ENCODE measurements around the gene NUDT9. TPM values are rescaled to one million over a fixed set of nuclear protein-coding genes. Genes with fewer than 3 reads are reported as not detected.

Gene NUDT9
- total RNA-seq, 1 experiment from 2014 or later = 16.8 TPM

GRCh38 chr4:87461281-87461700 lies 38.9 kb downstream of the NUDT9 start:
- H3K4me3 Mint-ChIP-seq (ENCODE audit: low read depth, unreplicated experiment) = no peak overlapping the region
- H3K36me3 Mint-ChIP-seq (ENCODE audit: insufficient read depth, unreplicated experiment) = peaks cover 7% of the 10 kb centered on the region

GRCh38 chr4:87462102-87462501 lies 39.7 kb downstream of the NUDT9 start:
- Mint-ChIP-seq H3K4me3 (ENCODE audit: low read depth, unreplicated experiment) (no peak overlapping the region), H3K4me1 (ENCODE audit: low read depth, unreplicated experiment) (no peaks in the 10 kb centered on the region), H3K9me3 (ENCODE audit: low read depth, unreplicated experiment) (no peaks in the 10 kb centered on the region), H3K27me3 (ENCODE audit: unreplicated experiment) (no peaks in the 10 kb centered on the region), H3K27ac (ENCODE audit: unreplicated experiment) (no peak overlapping the region), H3K36me3 (ENCODE audit: insufficient read depth, unreplicated experiment) (peaks cover 7% of the 10 kb centered on the region)
- intact Hi-C loops (cut with micrococcal nuclease; ENCODE audit: unreplicated experiment) = loop anchor here (10.0 kb wide), 1 partner anchor 307 kb away; no protein-coding TSS in a partner anchor
- TF ChIP-seq CTCF (IDR thresholded peaks at IDR 0.05; ENCODE audit: unreplicated experiment) = no peak
- DNase-seq = no peak
- no TSS peak for BruUV-seq (replicated peaks)
- CTCF ChIA-PET = no interaction called here

More at GRCh38 chr4:87461281-87461700, 38.9 kb downstream of the NUDT9 start:
- TF ChIP-seq CTCF (IDR thresholded peaks at IDR 0.05; ENCODE audit: unreplicated experiment) = no peak
- Mint-ChIP-seq H3K9me3 (ENCODE audit: low read depth, unreplicated experiment) (no peaks in the 10 kb centered on the region), H3K27me3 (ENCODE audit: unreplicated experiment) (no peaks in the 10 kb centered on the region), H3K4me1 (ENCODE audit: low read depth, unreplicated experiment) (no peaks in the 10 kb centered on the region), H3K27ac (ENCODE audit: unreplicated experiment) (no peak overlapping the region)
- CTCF ChIA-PET = no interaction called here
- intact Hi-C loops (cut with micrococcal nuclease; ENCODE audit: unreplicated experiment) = loop anchor here (10.0 kb wide), 1 partner anchor 306 kb away; no protein-coding TSS in a partner anchor
- BruUV-seq (replicated peaks) = no TSS peak
- DNase-seq = no peak

- H3K9me3 Mint-ChIP-seq (ENCODE audit: low read depth, unreplicated experiment) = no peaks in the 10 kb centered on the region
- CTCF ChIA-PET = no interaction called here
- H3K36me3 Mint-ChIP-seq (ENCODE audit: insufficient read depth, unreplicated experiment) = no peaks in the 10 kb centered on the region
- H3K4me1 Mint-ChIP-seq (ENCODE audit: low read depth, unreplicated experiment) = no peaks in the 10 kb centered on the region
- no peak for TF ChIP-seq CTCF (IDR thresholded peaks at IDR 0.05; ENCODE audit: unreplicated experiment)
- intact Hi-C loops (cut with micrococcal nuclease; ENCODE audit: unreplicated experiment) = loop anchor here (1.0 to 10.0 kb wide), 3 partner anchors 91 to 311 kb away; no protein-coding TSS in a partner anchor
- H3K27ac Mint-ChIP-seq (ENCODE audit: unreplicated experiment) = no peak overlapping the region
- DNase-seq = peak; percentile 7
- no peaks in the 10 kb centered on the region for H3K27me3 Mint-ChIP-seq (ENCODE audit: unreplicated experiment)
- no peak overlapping the region for H3K4me3 Mint-ChIP-seq (ENCODE audit: low read depth, unreplicated experiment)
- BruUV-seq (replicated peaks) = no TSS peak
Measured at GRCh38 chr4:87465739-87466366, 43.5 kb downstream of the NUDT9 start.

- Mint-ChIP-seq H3K27ac (ENCODE audit: unreplicated experiment) (no peak overlapping the region), H3K4me1 (ENCODE audit: low read depth, unreplicated experiment) (no peaks in the 10 kb centered on the region)
- intact Hi-C loops (cut with micrococcal nuclease; ENCODE audit: unreplicated experiment) = loop anchor here (10.0 kb wide), 1 partner anchor 315 kb away; no protein-coding TSS in a partner anchor
Measured at GRCh38 chr4:87469390-87469789, 47.0 kb downstream of the NUDT9 start.

More at GRCh38 chr4:87469390-87469789, 47.0 kb downstream of the NUDT9 start:
- CTCF ChIA-PET = no interaction called here
- no TSS peak for BruUV-seq (replicated peaks)
- H3K9me3 Mint-ChIP-seq (ENCODE audit: low read depth, unreplicated experiment) = no peaks in the 10 kb centered on the region
- TF ChIP-seq CTCF (IDR thresholded peaks at IDR 0.05; ENCODE audit: unreplicated experiment) = no peak
- no peaks in the 10 kb centered on the region for H3K27me3 Mint-ChIP-seq (ENCODE audit: unreplicated experiment)
- H3K36me3 Mint-ChIP-seq (ENCODE audit: insufficient read depth, unreplicated experiment) = no peaks in the 10 kb centered on the region
- DNase-seq = no peak
- no peak overlapping the region for H3K4me3 Mint-ChIP-seq (ENCODE audit: low read depth, unreplicated experiment)
